Kidney epithelial cell (primary cell): Measurements from ENCODE around the gene CLDN3. TPM values are rescaled to one million over a fixed set of nuclear protein-coding genes. Genes with fewer than 3 reads are reported as not detected.

ENCODE experiments used
- DNase-seq: peaks from one replicate; pipeline ENCODE4 v3.0.0-alpha.2; 2010; ENCODE audit warnings: low read depth
- H3K27me3 ChIP-seq: 2 replicates; pipeline ENCODE4 v1.6.0; 2011; ENCODE audit warnings: low read length; ENCODE audit not compliant: control insufficient read depth, insufficient read depth
- H3K36me3 ChIP-seq: 2 replicates; pipeline ENCODE4 v1.5.1; 2011; ENCODE audit warnings: low read length; ENCODE audit not compliant: control insufficient read depth, insufficient read depth
- H3K4me3 ChIP-seq: 2 replicates; pipeline ENCODE4 v1.5.1; 2011; ENCODE audit warnings: low read depth, mild to moderate bottlenecking, control low read depth, low read length
- total RNA-seq: library from RNA; depleted of rRNA; stranded (reverse); fragments of >200 nt; gene quantifications from 2 replicates; pipeline ENCODE4 v1.2.3, GENCODE V29; 2015
- TF ChIP-seq, protein P1 (sequence below): IDR thresholded peaks from 2 replicates; pipeline ENCODE4 v1.5.1; 2011; ENCODE audit warnings: mild to moderate bottlenecking, moderate library complexity, low read length, control low read depth, inconsistent platforms; ENCODE audit not compliant: insufficient read depth, poor library complexity, severe bottlenecking

The CLDN3 gene
- total RNA-seq, 1 donor from 2014 or later = 100 TPM

DNA sequence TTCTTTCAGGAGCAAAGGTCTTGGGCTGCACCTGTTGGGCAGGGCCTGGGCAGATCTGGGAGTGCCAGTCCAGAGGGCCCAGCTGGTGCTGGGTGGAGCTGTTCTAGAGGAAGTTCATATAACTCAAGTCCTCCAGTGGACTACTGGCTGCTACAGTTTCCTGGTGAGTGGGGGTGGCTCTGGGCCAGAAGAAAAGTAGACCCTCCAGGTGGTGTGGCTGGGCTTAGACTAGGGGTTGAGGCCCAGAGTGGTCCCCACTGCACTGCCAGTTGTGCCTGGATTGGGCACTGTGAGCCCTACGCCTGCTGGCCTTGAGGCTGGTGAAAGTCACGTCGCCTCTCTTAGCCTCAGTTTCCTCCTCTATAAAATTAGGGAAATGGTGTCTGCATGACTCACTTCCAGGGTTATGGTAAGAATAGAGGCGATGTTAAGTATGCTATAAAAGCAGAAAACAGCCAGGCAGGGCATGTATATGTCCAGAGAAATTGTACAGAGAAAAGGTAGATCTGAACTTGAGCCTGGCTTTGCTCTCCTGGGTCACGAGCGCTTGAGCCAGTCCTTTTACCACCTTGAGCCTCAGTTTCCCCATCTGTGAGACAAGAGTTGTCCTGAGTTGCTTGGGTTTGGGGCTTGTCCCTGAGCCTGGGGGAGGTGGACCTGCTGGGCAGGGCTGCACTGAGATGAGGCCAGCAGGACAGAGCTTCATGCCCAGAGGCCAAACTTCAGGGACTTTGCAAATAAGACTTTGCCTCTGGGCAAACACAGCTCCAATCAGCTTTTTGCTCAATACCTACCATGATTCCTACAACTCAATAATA lies 3.8 kb upstream of the CLDN3 start:
- no peak for DNase-seq
- no peaks in the 10 kb centered on the region for H3K36me3 ChIP-seq
- TF ChIP-seq, protein P1, sequence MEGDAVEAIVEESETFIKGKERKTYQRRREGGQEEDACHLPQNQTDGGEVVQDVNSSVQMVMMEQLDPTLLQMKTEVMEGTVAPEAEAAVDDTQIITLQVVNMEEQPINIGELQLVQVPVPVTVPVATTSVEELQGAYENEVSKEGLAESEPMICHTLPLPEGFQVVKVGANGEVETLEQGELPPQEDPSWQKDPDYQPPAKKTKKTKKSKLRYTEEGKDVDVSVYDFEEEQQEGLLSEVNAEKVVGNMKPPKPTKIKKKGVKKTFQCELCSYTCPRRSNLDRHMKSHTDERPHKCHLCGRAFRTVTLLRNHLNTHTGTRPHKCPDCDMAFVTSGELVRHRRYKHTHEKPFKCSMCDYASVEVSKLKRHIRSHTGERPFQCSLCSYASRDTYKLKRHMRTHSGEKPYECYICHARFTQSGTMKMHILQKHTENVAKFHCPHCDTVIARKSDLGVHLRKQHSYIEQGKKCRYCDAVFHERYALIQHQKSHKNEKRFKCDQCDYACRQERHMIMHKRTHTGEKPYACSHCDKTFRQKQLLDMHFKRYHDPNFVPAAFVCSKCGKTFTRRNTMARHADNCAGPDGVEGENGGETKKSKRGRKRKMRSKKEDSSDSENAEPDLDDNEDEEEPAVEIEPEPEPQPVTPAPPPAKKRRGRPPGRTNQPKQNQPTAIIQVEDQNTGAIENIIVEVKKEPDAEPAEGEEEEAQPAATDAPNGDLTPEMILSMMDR = no peak
- peaks cover 16% of the 10 kb centered on the region for H3K27me3 ChIP-seq
- H3K4me3 ChIP-seq = no peak overlapping the region

GRCh38 chr7:73770860-73771670 lies 995 bp upstream of the CLDN3 start:
- DNase-seq = no peak
- H3K27me3 ChIP-seq = peaks cover 19% of the 10 kb centered on the region
- TF ChIP-seq, protein P1 = no peak
- no peak overlapping the region for H3K4me3 ChIP-seq
- H3K36me3 ChIP-seq = no peaks in the 10 kb centered on the region

DNA sequence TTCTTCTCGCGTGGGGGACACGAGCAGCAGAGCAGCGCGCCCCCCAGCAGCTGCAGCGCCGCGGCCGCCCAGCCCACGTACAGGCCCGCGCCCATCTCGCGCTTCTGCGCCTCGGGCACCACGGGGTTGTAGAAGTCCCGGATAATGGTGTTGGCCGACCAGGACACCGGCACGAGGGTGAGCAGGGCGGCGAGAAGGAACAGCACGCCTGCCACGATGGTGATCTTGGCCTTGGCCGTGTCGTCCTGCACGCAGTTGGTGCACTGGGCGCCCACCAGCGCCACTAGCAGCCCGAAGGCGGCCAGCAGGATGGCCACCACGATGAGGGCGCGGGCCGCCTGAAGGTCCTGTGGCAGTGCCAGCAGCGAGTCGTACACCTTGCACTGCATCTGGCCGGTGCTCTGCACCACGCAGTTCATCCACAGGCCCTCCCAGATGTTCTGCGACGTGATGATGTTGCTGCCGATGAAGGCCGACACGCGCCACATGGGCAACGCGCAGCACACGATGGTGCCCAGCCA lies 529 bp downstream of the CLDN3 start:
- no peak for DNase-seq
- TF ChIP-seq, protein P1 = no peak
- Histone ChIP-seq H3K27me3 (peaks cover 19% of the 10 kb centered on the region), H3K36me3 (no peaks in the 10 kb centered on the region), H3K4me3 (peak overlapping the region; percentile 29)

DNA sequence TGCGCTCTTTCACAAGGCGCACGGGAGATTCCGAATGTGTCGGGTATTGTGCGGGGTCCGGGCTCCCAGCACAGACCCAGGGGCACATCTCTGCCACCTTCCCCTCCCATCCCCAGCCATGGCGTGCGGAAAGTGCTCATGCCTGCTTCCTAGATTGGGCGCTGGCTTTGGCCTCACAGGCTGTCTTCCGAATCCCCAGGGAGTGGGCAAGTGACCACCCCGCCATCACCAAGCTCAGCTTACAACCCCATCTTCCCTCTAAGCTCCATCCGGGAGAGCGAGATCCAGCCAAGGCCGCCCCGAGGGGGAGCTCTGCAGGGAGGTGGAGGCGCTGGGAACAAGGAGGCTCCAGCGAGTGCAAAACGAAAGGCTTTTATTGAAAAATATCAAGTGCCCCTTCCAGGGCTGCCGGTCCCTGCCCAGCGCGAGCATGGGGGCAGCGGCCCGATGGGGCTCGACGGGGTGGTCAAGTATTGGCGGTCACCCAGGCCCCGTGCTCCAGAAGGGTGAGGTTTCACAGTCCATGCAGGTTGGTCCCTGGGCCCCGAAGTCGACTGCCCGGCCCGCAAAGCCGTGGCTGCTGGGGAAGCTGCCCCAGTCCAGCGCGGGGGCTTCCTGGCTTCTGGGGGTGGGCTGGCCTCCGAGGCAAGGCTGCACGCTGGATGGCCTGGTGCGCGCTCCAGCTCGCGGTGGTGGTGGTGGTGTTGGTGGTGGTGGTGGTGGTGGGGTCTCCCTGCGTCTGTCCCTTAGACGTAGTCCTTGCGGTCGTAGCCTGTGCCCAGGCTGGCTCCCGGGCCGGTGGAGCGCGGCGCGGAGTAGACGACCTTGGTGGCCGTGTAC lies 1.2 kb downstream of the CLDN3 start:
- Histone ChIP-seq H3K27me3 (peaks cover 19% of the 10 kb centered on the region), H3K4me3 (peak overlapping the region; percentile 12), H3K36me3 (no peaks in the 10 kb centered on the region)
- DNase-seq = no peak
- TF ChIP-seq, protein P1 = no peak

DNA sequence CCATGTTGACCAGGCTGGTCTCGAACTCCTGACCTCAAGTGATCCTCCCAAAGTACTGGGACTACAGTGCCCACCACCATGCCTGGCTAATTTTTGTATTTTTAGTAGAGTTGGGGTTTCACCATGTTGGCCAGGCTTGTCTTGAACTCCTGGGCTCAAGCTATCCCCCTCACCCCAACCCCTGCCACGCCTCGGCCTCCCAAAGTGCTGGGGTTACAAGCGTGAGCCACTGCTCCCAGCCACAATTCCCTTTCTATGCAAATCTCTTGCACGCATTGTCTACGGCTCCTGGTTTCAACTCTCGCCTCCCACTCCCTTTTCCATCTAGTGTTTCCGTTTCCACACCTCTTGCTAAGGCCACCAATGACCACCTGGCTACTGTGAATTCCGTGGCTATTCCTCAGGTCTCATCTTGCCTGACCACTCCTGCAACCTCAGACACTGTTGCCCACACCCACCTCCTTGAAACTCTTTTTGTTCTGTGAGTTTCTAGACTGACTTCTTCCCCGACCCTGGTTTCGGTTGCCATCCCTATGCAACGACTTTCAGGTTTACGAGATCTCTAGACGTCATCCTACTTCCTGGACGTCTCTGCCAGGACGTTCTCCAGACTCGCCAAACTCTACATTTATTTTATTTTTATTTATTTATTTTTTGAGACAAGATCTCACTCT lies 3.4 kb downstream of the CLDN3 start:
- no peaks in the 10 kb centered on the region for H3K36me3 ChIP-seq
- TF ChIP-seq, protein P1 = no peak
- H3K27me3 ChIP-seq = peaks cover 19% of the 10 kb centered on the region
- no peak overlapping the region for H3K4me3 ChIP-seq
- DNase-seq = no peak
